CD8-positive, alpha-beta memory T cell (primary cell): ENCODE data around the gene PDCD1LG2. TPM values are rescaled to one million over a fixed set of nuclear protein-coding genes. Genes with fewer than 3 reads are reported as not detected.

ENCODE experiments used
- CTCF ChIA-PET: fragments of 350-600 bp; sonication (Branson Sonifier 250); formaldehyde crosslinking; loops from one replicate; lab custom pipeline; 2021; ENCODE audit warnings: antibody characterized with exemption; lab: Charles Lee
- POLR2A ChIA-PET: fragments of 350-600 bp; sonication (Branson Sonifier 250); formaldehyde crosslinking; loops from one replicate; lab custom pipeline; 2021; ENCODE audit warnings: antibody characterized with exemption; lab: Charles Lee
- DNase-seq, 5 donors: peaks; one replicate each; pipeline versions ENCODE4 v3.0.0 to v3.0.0-alpha.2; 2020 to 2022; ENCODE audit warnings: mixed read lengths in 1 of 5
- H3K27ac ChIP-seq: one replicate; pipeline ENCODE4 v1.7.0; 2013; ENCODE audit warnings: low read depth, mild to moderate bottlenecking, low read length, moderate library complexity
- H3K27me3 ChIP-seq: 2 replicates; pipeline ENCODE4 v1.7.0; 2013; ENCODE audit warnings: low read length, mild to moderate bottlenecking; ENCODE audit not compliant: insufficient read depth, poor library complexity, severe bottlenecking
- H3K36me3 ChIP-seq: 2 replicates; pipeline ENCODE4 v1.7.0; 2013; ENCODE audit warnings: mild to moderate bottlenecking, low read length, moderate library complexity; ENCODE audit not compliant: insufficient read depth
- H3K4me1 ChIP-seq: 2 replicates; pipeline ENCODE4 v1.7.0; 2013; ENCODE audit warnings: mild to moderate bottlenecking, low read length, moderate library complexity; ENCODE audit not compliant: insufficient read depth
- H3K4me3 ChIP-seq: 2 replicates; pipeline ENCODE4 v1.7.0; 2013; ENCODE audit warnings: mild to moderate bottlenecking, low read length
- H3K9me3 ChIP-seq: 2 replicates; pipeline ENCODE4 v1.7.0; 2013; ENCODE audit warnings: mild to moderate bottlenecking, low read length
- H3K27ac Mint-ChIP-seq, 8 donors: one replicate each; pipeline ENCODE4 v1.8.0; 2020 to 2021; ENCODE audit warnings: mixed read lengths in 8 of 8, mild to moderate bottlenecking in 6 of 8, inconsistent platforms in 3 of 8, moderate library complexity in 3 of 8
- H3K27me3 Mint-ChIP-seq, 2 donors: one replicate each; pipeline ENCODE4 v1.8.0; 2020 to 2021; ENCODE audit warnings: mixed read lengths in 2 of 2, mild to moderate bottlenecking in 1 of 2, moderate library complexity in 1 of 2
- H3K36me3 Mint-ChIP-seq, 3 donors: one replicate each; pipeline ENCODE4 v1.8.0; 2020 to 2021; ENCODE audit warnings: mixed read lengths in 3 of 3, inconsistent platforms in 1 of 3, mild to moderate bottlenecking in 1 of 3
- H3K4me1 Mint-ChIP-seq, 3 donors: one replicate each; pipeline ENCODE4 v1.8.0; 2020 to 2021; ENCODE audit warnings: mixed read lengths in 3 of 3, inconsistent platforms in 1 of 3, mild to moderate bottlenecking in 1 of 3
- H3K4me3 Mint-ChIP-seq, 7 donors: one replicate each; pipeline ENCODE4 v1.8.0; 2020 to 2021; ENCODE audit warnings: mixed read lengths in 7 of 7, mild to moderate bottlenecking in 6 of 7, moderate library complexity in 4 of 7, inconsistent platforms in 2 of 7
- H3K9me3 Mint-ChIP-seq, 5 donors: one replicate each; pipeline ENCODE4 v1.8.0; 2020 to 2022; ENCODE audit warnings: mixed read lengths in 5 of 5, mild to moderate bottlenecking in 3 of 5, moderate library complexity in 2 of 5, inconsistent platforms in 1 of 5
- polyA plus RNA-seq: library from polyadenylated mRNA; unstranded; fragments of 300-500 nt; fragmentation: Illumina TruSeq; gene quantifications from one replicate; pipeline ENCODE4 v1.2.3, GENCODE V29; 2021
- total RNA-seq, 2 experiments: library from RNA; stranded (reverse); gene quantifications; one replicate each; pipeline ENCODE4 v1.2.3, GENCODE V29; 2021

The PDCD1LG2 gene
- total and polyA plus RNA-seq, 3 experiments from 2014 or later: 0.33 to 0.37 TPM; not detected in 1

GRCh38 chr9:5592904-5593303, 82.6 kb downstream of the PDCD1LG2 start:
- POLR2A ChIA-PET: no interaction called here
- H3K27ac Mint-ChIP-seq: peak overlapping the region in 1 of 8 donors; percentile 43
- H3K27ac ChIP-seq: no peak overlapping the region
- H3K4me1 Mint-ChIP-seq: peaks cover 3 to 7% (median 5%) of the 10 kb centered on the region in 3 donors
- no peaks in the 10 kb centered on the region for H3K27me3 Mint-ChIP-seq
- peaks cover 1% of the 10 kb centered on the region for H3K4me1 ChIP-seq
- H3K4me3 ChIP-seq: no peak overlapping the region
- no peak overlapping the region for H3K4me3 Mint-ChIP-seq
- no peaks in the 10 kb centered on the region for H3K27me3 ChIP-seq
- CTCF ChIA-PET: no interaction called here
- H3K36me3 ChIP-seq: no peaks in the 10 kb centered on the region
- DNase-seq: no peak
- H3K9me3 Mint-ChIP-seq: no peaks in the 10 kb centered on the region
- no peaks in the 10 kb centered on the region for H3K9me3 ChIP-seq
- no peaks in the 10 kb centered on the region for H3K36me3 Mint-ChIP-seq

DNA sequence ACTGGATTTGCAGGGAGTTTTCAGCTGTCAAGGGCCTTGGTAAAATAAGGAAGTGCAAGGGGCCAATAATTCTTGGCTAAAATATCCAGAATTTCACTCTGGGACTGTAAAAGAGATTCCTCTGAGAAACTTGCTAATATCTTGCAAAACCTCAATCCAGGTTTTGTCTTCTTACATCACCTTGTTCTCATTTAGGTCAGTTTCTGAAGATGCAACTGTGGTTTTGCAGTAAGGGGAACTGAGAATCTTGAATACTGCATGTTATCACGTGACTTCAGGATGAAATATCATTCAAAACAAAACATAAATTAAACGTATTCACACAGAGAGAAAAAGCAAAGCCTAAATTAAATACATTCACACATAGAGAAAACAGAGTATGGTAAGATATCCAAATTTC, 83.6 kb downstream of the PDCD1LG2 start:
- H3K4me3 Mint-ChIP-seq: no peak overlapping the region
- CTCF ChIA-PET: no interaction called here

GRCh38 chr9:5596173-5596572, 85.8 kb downstream of the PDCD1LG2 start:
- no peaks in the 10 kb centered on the region for H3K4me1 ChIP-seq
- no peak overlapping the region for H3K4me3 ChIP-seq
- H3K27me3 ChIP-seq: no peaks in the 10 kb centered on the region
- POLR2A ChIA-PET: no interaction called here
- peaks cover 4 to 7% (median 4%) of the 10 kb centered on the region in 3 donors for H3K4me1 Mint-ChIP-seq
- H3K36me3 Mint-ChIP-seq: no peaks in the 10 kb centered on the region
- no peaks in the 10 kb centered on the region for H3K9me3 ChIP-seq
- H3K36me3 ChIP-seq: no peaks in the 10 kb centered on the region
- H3K27me3 Mint-ChIP-seq: no peaks in the 10 kb centered on the region
- no peak for DNase-seq
- H3K27ac ChIP-seq: no peak overlapping the region
- CTCF ChIA-PET: interaction anchor here (0.9 to 2.1 kb wide), 3 partner anchors 146 to 410 kb away, joined by 3 to 7 read pairs (median 6); partner anchors contain the start of gene CD274
- H3K4me3 Mint-ChIP-seq: no peak overlapping the region
- no peaks in the 10 kb centered on the region for H3K9me3 Mint-ChIP-seq
- no peak overlapping the region for H3K27ac Mint-ChIP-seq

More for the DNA sequence above, 83.6 kb downstream of the PDCD1LG2 start:
- H3K27ac Mint-ChIP-seq: no peak overlapping the region
- no peaks in the 10 kb centered on the region for H3K9me3 ChIP-seq
- H3K27ac ChIP-seq: no peak overlapping the region
- H3K4me1 ChIP-seq: no peaks in the 10 kb centered on the region
- no peak overlapping the region for H3K4me3 ChIP-seq
- H3K36me3 Mint-ChIP-seq: no peaks in the 10 kb centered on the region
- DNase-seq: no peak
- no peaks in the 10 kb centered on the region for H3K27me3 Mint-ChIP-seq
- peaks cover 3 to 5% (median 5%) of the 10 kb centered on the region in 3 donors for H3K4me1 Mint-ChIP-seq
- no peaks in the 10 kb centered on the region for H3K36me3 ChIP-seq
- H3K27me3 ChIP-seq: no peaks in the 10 kb centered on the region
- no peaks in the 10 kb centered on the region for H3K9me3 Mint-ChIP-seq
- POLR2A ChIA-PET: no interaction called here

GRCh38 chr9:5608298-5609225, 98.2 kb downstream of the PDCD1LG2 start:
- H3K4me3 Mint-ChIP-seq: peak overlapping the region in 6 of 7 donors; percentile 18 to 71 (median 54)
- peak overlapping the region in 4 of 8 donors; percentile 26 to 81 (median 62) for H3K27ac Mint-ChIP-seq

DNA sequence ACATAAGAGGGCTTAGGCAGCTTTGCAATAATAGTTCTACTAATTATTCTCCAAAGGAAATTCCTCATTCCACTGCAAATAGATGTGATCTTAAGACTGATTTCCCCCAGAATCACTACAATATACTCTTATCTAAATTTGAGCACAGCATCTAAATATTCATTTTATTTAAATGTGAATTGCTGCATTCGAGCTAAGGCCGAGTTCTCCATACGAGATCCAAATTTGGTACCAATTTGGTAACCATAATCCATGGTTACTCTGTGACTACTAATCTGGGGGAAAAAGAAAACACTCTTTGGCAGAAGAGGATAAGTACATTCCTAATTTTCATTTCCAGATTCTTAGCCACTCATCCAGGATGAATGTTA, 98.9 kb downstream of the PDCD1LG2 start:
- Histone ChIP-seq H3K27ac (no peak overlapping the region), H3K4me1 (peaks cover 10% of the 10 kb centered on the region), H3K27me3 (no peaks in the 10 kb centered on the region), H3K4me3 (peak overlapping the region; percentile 30), H3K9me3 (no peaks in the 10 kb centered on the region), H3K36me3 (no peaks in the 10 kb centered on the region)
- H3K9me3 Mint-ChIP-seq: no peaks in the 10 kb centered on the region
- ChIA-PET POLR2A (no interaction called here), CTCF (no interaction called here)
- H3K27ac Mint-ChIP-seq: peak overlapping the region in 1 of 8 donors; percentile 26
- peak overlapping the region in 2 of 7 donors; percentile 58 to 71 for H3K4me3 Mint-ChIP-seq
- H3K36me3 Mint-ChIP-seq: peaks cover 0 to 2% (median 0%) of the 10 kb centered on the region in 3 donors
- no peaks in the 10 kb centered on the region for H3K27me3 Mint-ChIP-seq
- H3K4me1 Mint-ChIP-seq: peaks cover 9 to 15% (median 10%) of the 10 kb centered on the region in 3 donors
- no peak for DNase-seq

More at GRCh38 chr9:5608298-5609225, 98.2 kb downstream of the PDCD1LG2 start:
- ChIA-PET POLR2A (no interaction called here), CTCF (no interaction called here)
- H3K27me3 Mint-ChIP-seq: no peaks in the 10 kb centered on the region
- DNase-seq: no peak
- no peaks in the 10 kb centered on the region for H3K9me3 Mint-ChIP-seq
- H3K36me3 Mint-ChIP-seq: peaks cover 0 to 1% (median 0%) of the 10 kb centered on the region in 3 donors
- H3K27ac ChIP-seq: no peak overlapping the region
- H3K36me3 ChIP-seq: no peaks in the 10 kb centered on the region
- peaks cover 10% of the 10 kb centered on the region for H3K4me1 ChIP-seq
- H3K9me3 ChIP-seq: no peaks in the 10 kb centered on the region
- peaks cover 9 to 15% (median 10%) of the 10 kb centered on the region in 3 donors for H3K4me1 Mint-ChIP-seq
- H3K4me3 ChIP-seq: peak overlapping the region; percentile 30
- no peaks in the 10 kb centered on the region for H3K27me3 ChIP-seq

GRCh38 chr9:5610491-5610890, 100.2 kb downstream of the PDCD1LG2 start:
- POLR2A ChIA-PET: no interaction called here
- H3K9me3 Mint-ChIP-seq: no peaks in the 10 kb centered on the region
- DNase-seq: no peak

GRCh38 chr9:5611321-5612184, 101.2 kb downstream of the PDCD1LG2 start:
- ChIA-PET POLR2A (no interaction called here), CTCF (no interaction called here)
- Mint-ChIP-seq H3K4me3 (no peak overlapping the region), H3K27me3 (no peaks in the 10 kb centered on the region), H3K27ac (no peak overlapping the region), H3K4me1 (peaks cover 9 to 18% (median 12%) of the 10 kb centered on the region in 3 donors), H3K36me3 (peaks cover 0 to 2% (median 0%) of the 10 kb centered on the region in 3 donors), H3K9me3 (no peaks in the 10 kb centered on the region)
- Histone ChIP-seq H3K27ac (no peak overlapping the region), H3K27me3 (no peaks in the 10 kb centered on the region), H3K36me3 (no peaks in the 10 kb centered on the region), H3K4me3 (no peak overlapping the region), H3K9me3 (no peaks in the 10 kb centered on the region), H3K4me1 (peaks cover 10% of the 10 kb centered on the region)
- DNase-seq: no peak

More at GRCh38 chr9:5610491-5610890, 100.2 kb downstream of the PDCD1LG2 start:
- Histone ChIP-seq H3K9me3 (no peaks in the 10 kb centered on the region), H3K27ac (no peak overlapping the region), H3K4me3 (no peak overlapping the region), H3K4me1 (peaks cover 10% of the 10 kb centered on the region), H3K27me3 (no peaks in the 10 kb centered on the region), H3K36me3 (no peaks in the 10 kb centered on the region)
- no peaks in the 10 kb centered on the region for H3K27me3 Mint-ChIP-seq
- no peak overlapping the region for H3K27ac Mint-ChIP-seq
- H3K36me3 Mint-ChIP-seq: peaks cover 0 to 2% (median 0%) of the 10 kb centered on the region in 3 donors
- CTCF ChIA-PET: no interaction called here
- H3K4me1 Mint-ChIP-seq: peaks cover 9 to 18% (median 12%) of the 10 kb centered on the region in 3 donors
- H3K4me3 Mint-ChIP-seq: no peak overlapping the region
